Measurements from ENCODE around the gene ANKRD62.

- TF ChIP-seq CTCF (IDR thresholded peaks at IDR 0.05) (no peak), POLR2A (IDR thresholded peaks at IDR 0.05) (no peak), POLR2AphosphoS5 (IDR thresholded peaks at IDR 0.05; ENCODE audit: insufficient read depth in 1 of 2, low read depth in 1 of 2) (no peak)
These were observed 44.8 kb upstream of the ANKRD62 start for GRCh38 chr18:12048827-12049175.

Measured in vagina (tissue), 2 donors.